H1 (cell line): Measurements from ENCODE around the gene TESMIN. TPM values are rescaled to one million over a fixed set of nuclear protein-coding genes. Genes with fewer than 3 reads are reported as not detected.

Source experiments
- CTCF ChIA-PET: fragments of 300-600 bp; sonication (Branson Sonifier 250); formaldehyde crosslinking; loops from one replicate; lab custom pipeline; 2021; ENCODE audit not compliant: partially characterized antibody; lab: Charles Lee
- POLR2A ChIA-PET: fragments of 300-600 bp; sonication (Branson Sonifier 250); formaldehyde crosslinking; loops from one replicate; lab custom pipeline; 2021; ENCODE audit warnings: inconsistent platforms; ENCODE audit not compliant: partially characterized antibody; lab: Charles Lee
- DNase-seq, 2 experiments: peaks; one replicate each; pipeline versions ENCODE4 v3.0.0 to v3.0.0-alpha.2; 2010 to 2022; ENCODE audit warnings: low spot score in 2 of 2, low read depth in 1 of 2, mixed read lengths in 1 of 2
- FAIRE-seq: peaks from 2 replicates; lab custom pipeline; 2011; peaks lifted over from hg19 to GRCh38; lab: Jason Lieb, UNC
- H2AFZ ChIP-seq: 2 replicates; pipeline ENCODE4 v1.8.1; 2012; ENCODE audit warnings: low read length, inconsistent platforms
- H2AK5ac ChIP-seq: 2 replicates; pipeline ENCODE4 v1.6.1; 2013; ENCODE audit warnings: low read depth, low read length
- H2BK120ac ChIP-seq: replicated peaks from 2 replicates; pipeline ENCODE3; 2013; ENCODE audit warnings: low read depth, low read length, inconsistent platforms
- H2BK12ac ChIP-seq: 2 replicates; pipeline ENCODE4 v1.6.1; 2013; ENCODE audit warnings: low read depth, low read length
- H2BK15ac ChIP-seq: 2 replicates; pipeline ENCODE4 v1.6.1; 2013; ENCODE audit warnings: low read length
- H2BK20ac ChIP-seq: 2 replicates; pipeline ENCODE4 v1.6.1; 2013; ENCODE audit warnings: low read length
- H2BK5ac ChIP-seq: 2 replicates; pipeline ENCODE4 v1.6.1; 2013; ENCODE audit warnings: low read depth, low read length
- H3K14ac ChIP-seq: 2 replicates; pipeline ENCODE4 v1.6.1; 2013; ENCODE audit warnings: inconsistent platforms; ENCODE audit not compliant: insufficient read length
- H3K18ac ChIP-seq: 2 replicates; pipeline ENCODE4 v1.6.1; 2013; ENCODE audit warnings: low read length; ENCODE audit errors: extremely low read depth
- H3K23ac ChIP-seq: 2 replicates; pipeline ENCODE4 v1.6.1; 2013; ENCODE audit warnings: inconsistent platforms; ENCODE audit not compliant: insufficient read length
- H3K23me2 ChIP-seq: 2 replicates; pipeline ENCODE4 v1.6.1; 2013; ENCODE audit warnings: low read depth, low read length
- H3K27ac ChIP-seq: 2 replicates; pipeline ENCODE4 v1.6.1; 2011; ENCODE audit warnings: low read depth, low read length, inconsistent platforms
- H3K27me3 ChIP-seq, 4 experiments: replicated peaks in 1 of 4; 1 replicate in 1 of 4; 2 replicates in 3 of 4; pipeline versions ENCODE4 v1.6.1 to v1.8.1; 2011 to 2013; ENCODE audit warnings: low read length in 3 of 4, mild to moderate bottlenecking in 3 of 4, inconsistent platforms in 2 of 4, mixed read lengths in 2 of 4, moderate library complexity in 1 of 4; ENCODE audit not compliant: control insufficient read depth in 3 of 4, insufficient read depth in 3 of 4; ENCODE audit errors: extremely low read depth in 1 of 4
- H3K36me3 ChIP-seq, 4 experiments: 2 replicates each; pipeline versions ENCODE4 v1.6.1 to v1.8.1; 2011 to 2013; ENCODE audit warnings: mild to moderate bottlenecking in 4 of 4, low read length in 3 of 4, moderate library complexity in 2 of 4, control low read depth in 1 of 4, inconsistent platforms in 1 of 4; ENCODE audit not compliant: insufficient read depth in 4 of 4, control insufficient read depth in 2 of 4
- H3K4ac ChIP-seq: replicated peaks from 2 replicates; pipeline ENCODE3; 2013; ENCODE audit warnings: low read length, low read depth, mixed read lengths, inconsistent platforms; ENCODE audit not compliant: insufficient read length
- H3K4me1 ChIP-seq, 4 experiments: replicated peaks in 1 of 4; 1 replicate in 1 of 4; 2 replicates in 3 of 4; pipeline versions ENCODE4 v1.6.1 to v1.8.1; 2011 to 2013; ENCODE audit warnings: low read length in 3 of 4, inconsistent platforms in 2 of 4, mixed read lengths in 1 of 4; ENCODE audit not compliant: insufficient read depth in 4 of 4, control insufficient read depth in 3 of 4
- H3K4me2 ChIP-seq, 2 experiments: 2 replicates each; pipeline versions ENCODE4 v1.6.1 to v1.8.1; 2011 to 2013; ENCODE audit warnings: low read depth in 2 of 2, low read length in 2 of 2, control low read depth in 1 of 2, inconsistent platforms in 1 of 2, mild to moderate bottlenecking in 1 of 2; ENCODE audit not compliant: insufficient read depth in 1 of 2
- H3K4me3 ChIP-seq, 4 experiments: fragments of 200-600, 300-600 bp in 1 of 4; sonication (generic), shearing (Covaris generic), sonication (Bioruptor Twin) in 1 of 4; 2 replicates each; pipeline versions ENCODE4 v1.5.1 to v1.8.1; 2011 to 2016; ENCODE audit warnings: low read length in 4 of 4, low read depth in 3 of 4, control low read depth in 2 of 4, inconsistent platforms in 2 of 4, mild to moderate bottlenecking in 2 of 4, mixed read lengths in 1 of 4, moderate library complexity in 1 of 4; ENCODE audit not compliant: insufficient read depth in 2 of 4; ENCODE audit errors: extremely low read depth in 1 of 4
- H3K56ac ChIP-seq: replicated peaks from 2 replicates; pipeline ENCODE3; 2013; ENCODE audit warnings: low read depth, mild to moderate bottlenecking, mixed read lengths, low read length, inconsistent platforms; ENCODE audit not compliant: insufficient read length
- H3K79me1 ChIP-seq: 2 replicates; pipeline ENCODE4 v1.6.1; 2013; ENCODE audit warnings: low read depth, low read length, control low read depth
- H3K79me2 ChIP-seq, 2 experiments: 2 replicates each; pipeline versions ENCODE4 v1.6.1 to v1.8.1; 2012 to 2013; ENCODE audit warnings: low read length in 2 of 2, mild to moderate bottlenecking in 2 of 2, inconsistent platforms in 1 of 2; ENCODE audit not compliant: insufficient read depth in 2 of 2, control insufficient read depth in 1 of 2
- H3K9ac ChIP-seq, 4 experiments: replicated peaks in 1 of 4; 1 replicate in 1 of 4; 2 replicates in 3 of 4; pipeline versions ENCODE4 v1.6.1 to v1.8.1; 2011 to 2013; ENCODE audit warnings: low read depth in 3 of 4, low read length in 3 of 4, control low read depth in 2 of 4, mild to moderate bottlenecking in 2 of 4, moderate library complexity in 2 of 4, inconsistent platforms in 1 of 4; ENCODE audit errors: extremely low read depth in 1 of 4
- H3K9me3 ChIP-seq, 2 experiments: 2 replicates each; pipeline versions ENCODE4 v1.6.1 to v1.8.1; 2012 to 2013; ENCODE audit warnings: mild to moderate bottlenecking in 2 of 2, moderate library complexity in 2 of 2, control low read depth in 1 of 2, inconsistent platforms in 1 of 2, low read depth in 1 of 2, low read length in 1 of 2, mixed read lengths in 1 of 2; ENCODE audit not compliant: insufficient read depth in 2 of 2
- H4K20me1 ChIP-seq, 2 experiments: replicated peaks in 1 of 2; 2 replicates each; pipeline versions ENCODE3 to v1.8.1; 2011 to 2013; ENCODE audit warnings: inconsistent platforms in 2 of 2, low read length in 2 of 2, mild to moderate bottlenecking in 1 of 2; ENCODE audit not compliant: insufficient read depth in 2 of 2, control insufficient read depth in 1 of 2
- H4K5ac ChIP-seq: 2 replicates; pipeline ENCODE4 v1.6.1; 2013; ENCODE audit warnings: low read length, low read depth, mixed read lengths, inconsistent platforms; ENCODE audit not compliant: insufficient read length
- H4K8ac ChIP-seq: 2 replicates; pipeline ENCODE4 v1.8.0; 2013; ENCODE audit warnings: mild to moderate bottlenecking, moderate library complexity, low read length, inconsistent platforms; ENCODE audit not compliant: insufficient read depth; ENCODE audit errors: extremely low read depth
- H4K91ac ChIP-seq: replicated peaks from 2 replicates; pipeline ENCODE3; 2013; ENCODE audit warnings: low read length, mixed read lengths, inconsistent platforms; ENCODE audit not compliant: insufficient read length
- RAD21 ChIP-seq, 2 experiments: IDR thresholded peaks in 1 of 2; conservative IDR thresholded peaks in 1 of 2; 2 replicates each; pipeline ENCODE4 v1.6.1; 2011; ENCODE audit warnings: low read depth in 2 of 2, low read length in 2 of 2, improper control_type of control experiment in 1 of 2, inconsistent platforms in 1 of 2, mild to moderate bottlenecking in 1 of 2, moderate library complexity in 1 of 2
- SIRT6 ChIP-seq: IDR thresholded peaks from one replicate; pipeline ENCODE4 v1.7.1; 2012; ENCODE audit warnings: low read length, inconsistent platforms
- TCF12 ChIP-seq: IDR thresholded peaks from 2 replicates; pipeline ENCODE4 v1.6.1; 2011; ENCODE audit warnings: low read depth, mild to moderate bottlenecking, low read length
- WGBS, 2 experiments: shearing (Covaris generic) in 1 of 2; methylation state at CpG; one replicate each; pipeline versions ENCODE4 v1.1.6 to v1.1.7; 2013 to 2015; ENCODE audit warnings: low lambda C conversion rate in 2 of 2, mixed read lengths in 2 of 2, inconsistent platforms in 1 of 2, low coverage in 1 of 2, missing lambda C conversion rate in 1 of 2; ENCODE audit not compliant: insufficient replicate concordance in 2 of 2, insufficient coverage in 1 of 2, insufficient read length in 1 of 2; ENCODE audit errors: extremely low coverage in 1 of 2, missing lambda C conversion rate in 1 of 2; 5-methylcytosine and 5-hydroxymethylcytosine counted together
- polyA plus RNA-seq, 7 experiments: library from polyadenylated mRNA; depleted of rRNA in 3 of 7; stranded (reverse) in 5 of 7; unstranded in 2 of 7; fragments of >200 nt in 5 of 7; fragments of 200-250 nt in 2 of 7; gene quantifications; 1 replicate in 5 of 7; 2 replicates in 1 of 7; 4 replicates in 1 of 7; pipeline versions ENCODE4 v1.2.1 to v1.2.3, GENCODE V29; 2011 to 2013; ENCODE audit warnings: missing spikeins in 2 of 7, mixed read lengths in 2 of 7
- total RNA-seq: library from RNA; stranded (reverse); fragmentation: NEBNext Ultra II Directional; extraction: Animal tissue kit (Norgen Biotek cat#: 25700); gene quantifications from 2 replicates; pipeline ENCODE4 v1.2.1, GENCODE V29; 2021
- TF ChIP-seq, protein P1 (sequence below), 3 experiments: IDR thresholded peaks; 1 replicate in 2 of 3; 2 replicates in 1 of 3; pipeline versions ENCODE4 v1.5.1 to v1.6.1; 2011; ENCODE audit warnings: low read length in 3 of 3, mild to moderate bottlenecking in 3 of 3, inconsistent platforms in 2 of 3, low read depth in 1 of 3, moderate library complexity in 1 of 3; ENCODE audit not compliant: insufficient read depth in 1 of 3; ENCODE audit errors: control extremely low read depth in 1 of 3

The TESMIN gene
- total and polyA plus RNA-seq, 2 of the 8 experiments (the other 6 are each of a cell fraction or from before 2014, with no cell fraction given): 22.6 to 61.1 TPM

DNA sequence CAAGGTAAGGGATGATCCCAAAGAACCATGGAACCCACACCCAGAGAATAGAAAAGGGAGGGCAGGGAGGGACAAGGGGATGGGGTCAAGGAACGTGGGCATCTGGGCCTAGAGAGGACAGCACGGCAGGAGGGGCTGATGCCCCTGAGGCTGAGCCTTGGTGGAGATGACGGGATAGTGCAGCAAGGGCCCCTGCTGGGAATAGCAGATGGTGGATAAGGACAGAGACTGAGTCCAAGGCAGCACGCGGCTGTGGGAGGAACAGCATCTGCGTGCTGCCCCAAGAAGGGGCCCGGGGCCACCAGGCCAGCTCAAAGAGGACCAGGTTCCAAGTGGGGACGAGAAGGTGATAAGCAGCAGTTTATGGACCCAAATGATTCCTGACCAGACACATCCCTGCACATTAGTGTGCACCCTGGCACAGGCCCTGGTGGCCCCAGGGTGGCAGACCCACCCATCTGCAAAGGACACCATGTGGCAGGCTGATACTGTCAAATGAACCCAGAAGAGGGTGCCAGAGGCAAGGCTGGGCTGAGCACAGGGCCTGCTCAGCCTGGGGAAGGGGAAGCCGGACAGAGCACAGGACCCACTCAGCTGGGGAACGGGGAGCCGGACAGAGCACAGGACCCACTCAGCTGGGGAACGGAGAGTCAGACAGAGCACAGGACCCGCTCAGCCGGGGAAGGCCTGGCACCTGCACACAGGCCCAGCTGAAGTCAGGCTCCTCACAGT, 12.8 kb upstream of the TESMIN start:
- Histone ChIP-seq H3K9me3 (no peaks in the 10 kb centered on the region), H3K36me3 (no peaks in the 10 kb centered on the region), H2AK5ac (no peak overlapping the region; the same call in 1 of the 2 replicates), H3K23me2 (0 out of 2 replicates have a peak, but pooled peaks cover 2% of the 10 kb centered on the region), H4K91ac (no peak overlapping the region), H3K14ac (no peak overlapping the region), H3K79me2 (no peaks in the 10 kb centered on the region), H3K27ac (no peak overlapping the region), H3K27me3 (no peaks in the 10 kb centered on the region), H3K4me2 (no peak overlapping the region), H2AFZ (no peak overlapping the region), H2BK120ac (no peak overlapping the region), H2BK15ac (no peak overlapping the region), H3K56ac (no peak overlapping the region), H3K23ac (no peak overlapping the region), H2BK12ac (no peak overlapping the region), H3K79me1 (no peaks in the 10 kb centered on the region), H3K18ac (no peak overlapping the region), H2BK5ac (0 out of 2 replicates have a peak overlapping the region, but pooled peaks have one; percentile 44), H3K9ac (no peak overlapping the region), H3K4me3 (no peak overlapping the region), H3K4me1 (peaks cover 0 to 6% (median 2%) of the 10 kb centered on the region in 4 experiments; a peak in 2 of 7 replicates), H4K5ac (no peak overlapping the region), H3K4ac (no peak overlapping the region), H2BK20ac (no peak overlapping the region), H4K20me1 (no peaks in the 10 kb centered on the region), H4K8ac (no peak overlapping the region)
- TF ChIP-seq RAD21 (IDR thresholded peaks at IDR 0.05 in 1 of 2, conservative IDR thresholded peaks at IDR 0.05 in 1 of 2; ENCODE audit: low read depth in 2 of 2, low read length in 2 of 2): peak; percentile 58 to 70
- TF ChIP-seq SIRT6: no peak
- TF ChIP-seq, protein P1, sequence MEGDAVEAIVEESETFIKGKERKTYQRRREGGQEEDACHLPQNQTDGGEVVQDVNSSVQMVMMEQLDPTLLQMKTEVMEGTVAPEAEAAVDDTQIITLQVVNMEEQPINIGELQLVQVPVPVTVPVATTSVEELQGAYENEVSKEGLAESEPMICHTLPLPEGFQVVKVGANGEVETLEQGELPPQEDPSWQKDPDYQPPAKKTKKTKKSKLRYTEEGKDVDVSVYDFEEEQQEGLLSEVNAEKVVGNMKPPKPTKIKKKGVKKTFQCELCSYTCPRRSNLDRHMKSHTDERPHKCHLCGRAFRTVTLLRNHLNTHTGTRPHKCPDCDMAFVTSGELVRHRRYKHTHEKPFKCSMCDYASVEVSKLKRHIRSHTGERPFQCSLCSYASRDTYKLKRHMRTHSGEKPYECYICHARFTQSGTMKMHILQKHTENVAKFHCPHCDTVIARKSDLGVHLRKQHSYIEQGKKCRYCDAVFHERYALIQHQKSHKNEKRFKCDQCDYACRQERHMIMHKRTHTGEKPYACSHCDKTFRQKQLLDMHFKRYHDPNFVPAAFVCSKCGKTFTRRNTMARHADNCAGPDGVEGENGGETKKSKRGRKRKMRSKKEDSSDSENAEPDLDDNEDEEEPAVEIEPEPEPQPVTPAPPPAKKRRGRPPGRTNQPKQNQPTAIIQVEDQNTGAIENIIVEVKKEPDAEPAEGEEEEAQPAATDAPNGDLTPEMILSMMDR (IDR thresholded peaks at IDR 0.05; ENCODE audit: control extremely low read depth in 1 of 3, insufficient read depth in 1 of 3, low read depth in 1 of 3, low read length in 3 of 3): peak; percentile 42 to 51 (median 43)
- no peak for TF ChIP-seq TCF12
- no peak for FAIRE-seq
- ChIA-PET POLR2A (interaction anchor here (0.6 to 1.4 kb wide), 2 partner anchors 12 to 14 kb away, joined by 3 to 4 read pairs; no protein-coding TSS in a partner anchor), CTCF (interaction anchor here (0.6 to 1.2 kb wide), 5 partner anchors 23 to 180 kb away, joined by 3 read pairs; no protein-coding TSS in a partner anchor)
- WGBS, 2 experiments: 79% methylated on average over 12 of the region's 14 CpGs; no CpG with 5 or more reads in 1 of the 2 experiments
- DNase-seq: no peak
